ENCODE measurements around the gene SLC24A3. TPM values are rescaled to one million over a fixed set of nuclear protein-coding genes. Genes with fewer than 3 reads are reported as not detected.

The SLC24A3 gene
- total RNA-seq, 1 experiment from 2014 or later = 0.14 TPM

- no peak overlapping the region for H3K4me3 Mint-ChIP-seq (ENCODE audit: unreplicated experiment)
- peaks cover 4% of the 10 kb centered on the region for H3K27me3 Mint-ChIP-seq (ENCODE audit: insufficient read depth, unreplicated experiment)
- no peak overlapping the region for H3K4me3 ChIP-seq (ENCODE audit: low read depth, low read length)
- BruUV-seq (replicated peaks) = no TSS peak
- no peaks in the 10 kb centered on the region for H3K36me3 Mint-ChIP-seq (ENCODE audit: insufficient read depth, unreplicated experiment)
- ChIA-PET POLR2A (no interaction called here), CTCF (interaction anchor here (0.6 to 1.6 kb wide), 5 partner anchors 32 to 76 kb away, joined by 3 to 37 read pairs (median 4); no protein-coding TSS in a partner anchor)
- H3K36me3 ChIP-seq (ENCODE audit: control insufficient read depth, insufficient read depth, low read length) = no peaks in the 10 kb centered on the region
- no peaks in the 10 kb centered on the region for H3K9me3 Mint-ChIP-seq (ENCODE audit: unreplicated experiment)
- no peaks in the 10 kb centered on the region; the same call in 1 of the 2 replicates for H3K27me3 ChIP-seq (replicated peaks; ENCODE audit: control insufficient read depth, insufficient read depth, low read length)
- H3K9me3 ChIP-seq = no peaks in the 10 kb centered on the region
- TF ChIP-seq CTCF (IDR thresholded peaks at IDR 0.05; ENCODE audit: insufficient read depth in 1 of 2, low read depth in 1 of 2, low read length in 1 of 2, severe bottlenecking in 1 of 2, unreplicated experiment in 1 of 2) = peak in 1 of 2 experiments; percentile 41
- no peak overlapping the region for H3K27ac Mint-ChIP-seq (ENCODE audit: unreplicated experiment)
- H3K4me1 ChIP-seq = no peaks in the 10 kb centered on the region
- no peak for DNase-seq
- intact Hi-C loops (cut with micrococcal nuclease; ENCODE audit: unreplicated experiment) = loop anchor here (1.0 to 10.0 kb wide), 3 partner anchors 32 to 224 kb away; no protein-coding TSS in a partner anchor
- H3K4me1 Mint-ChIP-seq (ENCODE audit: low read depth, unreplicated experiment) = no peaks in the 10 kb centered on the region
Observed at GRCh38 chr20:19588732-19589131, 376.3 kb downstream of the SLC24A3 start.

- BruUV-seq (replicated peaks) = no TSS peak
- no peak for TF ChIP-seq CTCF (IDR thresholded peaks at IDR 0.05; ENCODE audit: insufficient read depth in 1 of 2, low read depth in 1 of 2, low read length in 1 of 2, severe bottlenecking in 1 of 2, unreplicated experiment in 1 of 2)
- Mint-ChIP-seq H3K36me3 (ENCODE audit: insufficient read depth, unreplicated experiment) (no peaks in the 10 kb centered on the region), H3K4me1 (ENCODE audit: low read depth, unreplicated experiment) (no peaks in the 10 kb centered on the region), H3K27me3 (ENCODE audit: insufficient read depth, unreplicated experiment) (peaks cover 4% of the 10 kb centered on the region), H3K27ac (ENCODE audit: unreplicated experiment) (no peak overlapping the region), H3K4me3 (ENCODE audit: unreplicated experiment) (no peak overlapping the region), H3K9me3 (ENCODE audit: unreplicated experiment) (no peaks in the 10 kb centered on the region)
- DNase-seq = no peak
- Histone ChIP-seq H3K4me3 (ENCODE audit: low read depth, low read length) (no peak overlapping the region), H3K9me3 (no peaks in the 10 kb centered on the region), H3K4me1 (no peaks in the 10 kb centered on the region), H3K36me3 (ENCODE audit: control insufficient read depth, insufficient read depth, low read length) (no peaks in the 10 kb centered on the region), H3K27me3 (replicated peaks; ENCODE audit: control insufficient read depth, insufficient read depth, low read length) (no peaks in the 10 kb centered on the region; the same call in 1 of the 2 replicates)
- POLR2A ChIA-PET = no interaction called here
- intact Hi-C loops (cut with micrococcal nuclease; ENCODE audit: unreplicated experiment) = loop anchor here (2.0 to 10.0 kb wide), 2 partner anchors 31 to 225 kb away; no protein-coding TSS in a partner anchor
- CTCF ChIA-PET = interaction anchor here (1.6 kb wide), 1 partner anchor 72 kb away, joined by 37 read pairs; no protein-coding TSS in a partner anchor
Observed at GRCh38 chr20:19589787-19590362, 377.4 kb downstream of the SLC24A3 start.

- DNase-seq = no peak
- BruUV-seq (replicated peaks) = no TSS peak
- TF ChIP-seq CTCF (IDR thresholded peaks at IDR 0.05; ENCODE audit: insufficient read depth in 1 of 2, low read depth in 1 of 2, low read length in 1 of 2, severe bottlenecking in 1 of 2, unreplicated experiment in 1 of 2) = no peak
- Mint-ChIP-seq H3K36me3 (ENCODE audit: insufficient read depth, unreplicated experiment) (no peaks in the 10 kb centered on the region), H3K27ac (ENCODE audit: unreplicated experiment) (no peak overlapping the region), H3K9me3 (ENCODE audit: unreplicated experiment) (no peaks in the 10 kb centered on the region), H3K27me3 (ENCODE audit: insufficient read depth, unreplicated experiment) (peaks cover 4% of the 10 kb centered on the region), H3K4me3 (ENCODE audit: unreplicated experiment) (no peak overlapping the region), H3K4me1 (ENCODE audit: low read depth, unreplicated experiment) (no peaks in the 10 kb centered on the region)
- Histone ChIP-seq H3K36me3 (ENCODE audit: control insufficient read depth, insufficient read depth, low read length) (no peaks in the 10 kb centered on the region), H3K9me3 (no peaks in the 10 kb centered on the region), H3K27me3 (replicated peaks; ENCODE audit: control insufficient read depth, insufficient read depth, low read length) (no peaks in the 10 kb centered on the region; the same call in 1 of the 2 replicates), H3K4me1 (no peaks in the 10 kb centered on the region), H3K4me3 (ENCODE audit: low read depth, low read length) (no peak overlapping the region)
- intact Hi-C loops (cut with micrococcal nuclease; ENCODE audit: unreplicated experiment) = no loop called here
- POLR2A ChIA-PET = no interaction called here
- CTCF ChIA-PET = no interaction called here
Observed at GRCh38 chr20:19590382-19590781, 377.9 kb downstream of the SLC24A3 start.
